GM23338 (cell line): ENCODE data around the gene TGM2.

ENCODE experiments used
- STAT1 ChIP-seq: IDR thresholded peaks from one replicate; pipeline ENCODE4 v1.6.1; 2016; ENCODE audit warnings: antibody characterized with exemption; ENCODE audit not compliant: unreplicated experiment
- TF ChIP-seq, protein P1 (sequence below), 2 experiments: fragments of 200-600 bp in 1 of 2; sonication (generic) in 1 of 2; conservative IDR thresholded peaks; 2 replicates each; pipeline versions ENCODE4 v1.5.1 to v1.6.1; 2016 to 2017; ENCODE audit warnings: antibody characterized with exemption in 2 of 2, low read depth in 2 of 2, mild to moderate bottlenecking in 2 of 2, moderate library complexity in 1 of 2
- TF ChIP-seq, protein P2 (sequence below): IDR thresholded peaks from 2 replicates; pipeline ENCODE4 v1.6.1; 2016; ENCODE audit warnings: antibody characterized with exemption

DNA sequence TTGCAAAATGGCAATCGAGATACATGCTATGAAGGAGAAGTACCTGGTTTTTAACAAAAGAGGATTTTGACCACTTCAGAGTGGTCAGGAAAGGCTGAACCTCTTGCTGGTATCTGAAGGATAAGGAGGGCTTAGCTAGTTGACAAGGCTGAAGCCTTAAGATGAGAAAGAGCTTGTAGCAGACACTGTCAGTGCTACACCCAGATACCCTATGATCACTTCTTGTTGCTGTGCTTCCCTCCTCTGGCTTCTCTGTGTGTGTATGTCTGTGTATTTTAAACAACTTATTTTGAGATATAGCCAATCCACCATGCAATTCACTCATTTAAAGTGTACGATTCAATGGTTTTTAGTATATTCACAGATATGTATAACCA lies 38.9 kb upstream of the TGM2 start:
- TF ChIP-seq, protein P1, sequence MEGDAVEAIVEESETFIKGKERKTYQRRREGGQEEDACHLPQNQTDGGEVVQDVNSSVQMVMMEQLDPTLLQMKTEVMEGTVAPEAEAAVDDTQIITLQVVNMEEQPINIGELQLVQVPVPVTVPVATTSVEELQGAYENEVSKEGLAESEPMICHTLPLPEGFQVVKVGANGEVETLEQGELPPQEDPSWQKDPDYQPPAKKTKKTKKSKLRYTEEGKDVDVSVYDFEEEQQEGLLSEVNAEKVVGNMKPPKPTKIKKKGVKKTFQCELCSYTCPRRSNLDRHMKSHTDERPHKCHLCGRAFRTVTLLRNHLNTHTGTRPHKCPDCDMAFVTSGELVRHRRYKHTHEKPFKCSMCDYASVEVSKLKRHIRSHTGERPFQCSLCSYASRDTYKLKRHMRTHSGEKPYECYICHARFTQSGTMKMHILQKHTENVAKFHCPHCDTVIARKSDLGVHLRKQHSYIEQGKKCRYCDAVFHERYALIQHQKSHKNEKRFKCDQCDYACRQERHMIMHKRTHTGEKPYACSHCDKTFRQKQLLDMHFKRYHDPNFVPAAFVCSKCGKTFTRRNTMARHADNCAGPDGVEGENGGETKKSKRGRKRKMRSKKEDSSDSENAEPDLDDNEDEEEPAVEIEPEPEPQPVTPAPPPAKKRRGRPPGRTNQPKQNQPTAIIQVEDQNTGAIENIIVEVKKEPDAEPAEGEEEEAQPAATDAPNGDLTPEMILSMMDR (conservative IDR thresholded peaks at IDR 0.05; ENCODE audit: low read depth in 2 of 2): no peak
- no peak for TF ChIP-seq STAT1
- TF ChIP-seq, protein P2, sequence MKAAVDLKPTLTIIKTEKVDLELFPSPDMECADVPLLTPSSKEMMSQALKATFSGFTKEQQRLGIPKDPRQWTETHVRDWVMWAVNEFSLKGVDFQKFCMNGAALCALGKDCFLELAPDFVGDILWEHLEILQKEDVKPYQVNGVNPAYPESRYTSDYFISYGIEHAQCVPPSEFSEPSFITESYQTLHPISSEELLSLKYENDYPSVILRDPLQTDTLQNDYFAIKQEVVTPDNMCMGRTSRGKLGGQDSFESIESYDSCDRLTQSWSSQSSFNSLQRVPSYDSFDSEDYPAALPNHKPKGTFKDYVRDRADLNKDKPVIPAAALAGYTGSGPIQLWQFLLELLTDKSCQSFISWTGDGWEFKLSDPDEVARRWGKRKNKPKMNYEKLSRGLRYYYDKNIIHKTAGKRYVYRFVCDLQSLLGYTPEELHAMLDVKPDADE: no peak
